Transverse colon (tissue), 3 donors: ENCODE results near the gene BCAS2.

Experiments
- EP300 ChIP-seq: sonication (generic); formaldehyde crosslinking; IDR thresholded peaks from one replicate; pipeline ENCODE4 v1.6.1; 2017; ENCODE audit warnings: antibody characterized with exemption, low read depth
- POLR2A ChIP-seq: fragments of 450-650 bp; IDR thresholded peaks from one replicate; pipeline ENCODE4 v1.6.1; 2016; ENCODE audit warnings: antibody characterized with exemption, mild to moderate bottlenecking, moderate library complexity
- TF ChIP-seq, protein P1 (sequence below), 5 experiments: fragments of 200-600 bp in 3 of 5; fragments of 450-650 bp in 2 of 5; sonication (generic) in 3 of 5; IDR thresholded peaks; 1 replicate in 2 of 5; 2 replicates in 3 of 5; pipeline ENCODE4 v1.5.1; 2016 to 2017; ENCODE audit warnings: antibody characterized with exemption in 5 of 5, inconsistent platforms in 3 of 5, mild to moderate bottlenecking in 2 of 5, moderate library complexity in 1 of 5

GRCh38 chr1:114545796-114546195, 35.6 kb downstream of the BCAS2 start:
- TF ChIP-seq, protein P1, sequence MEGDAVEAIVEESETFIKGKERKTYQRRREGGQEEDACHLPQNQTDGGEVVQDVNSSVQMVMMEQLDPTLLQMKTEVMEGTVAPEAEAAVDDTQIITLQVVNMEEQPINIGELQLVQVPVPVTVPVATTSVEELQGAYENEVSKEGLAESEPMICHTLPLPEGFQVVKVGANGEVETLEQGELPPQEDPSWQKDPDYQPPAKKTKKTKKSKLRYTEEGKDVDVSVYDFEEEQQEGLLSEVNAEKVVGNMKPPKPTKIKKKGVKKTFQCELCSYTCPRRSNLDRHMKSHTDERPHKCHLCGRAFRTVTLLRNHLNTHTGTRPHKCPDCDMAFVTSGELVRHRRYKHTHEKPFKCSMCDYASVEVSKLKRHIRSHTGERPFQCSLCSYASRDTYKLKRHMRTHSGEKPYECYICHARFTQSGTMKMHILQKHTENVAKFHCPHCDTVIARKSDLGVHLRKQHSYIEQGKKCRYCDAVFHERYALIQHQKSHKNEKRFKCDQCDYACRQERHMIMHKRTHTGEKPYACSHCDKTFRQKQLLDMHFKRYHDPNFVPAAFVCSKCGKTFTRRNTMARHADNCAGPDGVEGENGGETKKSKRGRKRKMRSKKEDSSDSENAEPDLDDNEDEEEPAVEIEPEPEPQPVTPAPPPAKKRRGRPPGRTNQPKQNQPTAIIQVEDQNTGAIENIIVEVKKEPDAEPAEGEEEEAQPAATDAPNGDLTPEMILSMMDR (IDR thresholded peaks at IDR 0.05): no peak
- no peak for TF ChIP-seq POLR2A
- TF ChIP-seq EP300: no peak
